A549 (cell line): ENCODE results near the gene GRID2.
A peak's percentile ranks its signal among the peaks of the same experiment; 100 is the strongest.

Experiments used
- BHLHE40 ChIP-seq: IDR thresholded peaks from 2 replicates; pipeline ENCODE4 v1.6.1; 2012; ENCODE audit warnings: low read depth, low read length, inconsistent platforms
- CBX2 ChIP-seq: fragments of 200-600 bp; sonication (generic); IDR thresholded peaks from 2 replicates; pipeline ENCODE4 v1.6.1; 2016; ENCODE audit warnings: low read depth, mild to moderate bottlenecking, borderline replicate concordance
- CEBPB ChIP-seq, 2 experiments: fragments of >200 bp in 1 of 2; sonication (Bioruptor Twin) in 1 of 2; formaldehyde crosslinking in 1 of 2; IDR thresholded peaks; 2 replicates each; pipeline ENCODE4 v1.6.1; 2012 to 2016
- EP300 ChIP-seq, 2 experiments: fragments of >200 bp; sonication (Bioruptor Twin); formaldehyde crosslinking; IDR thresholded peaks; 2 replicates in 1 of 2; 3 replicates in 1 of 2; pipeline ENCODE4 v1.6.1; 2016 to 2017
- GATA3 ChIP-seq: IDR thresholded peaks from 2 replicates; pipeline ENCODE4 v1.6.1; 2012; ENCODE audit warnings: borderline replicate concordance
- JUN ChIP-seq, 2 experiments: fragments of >200 bp; sonication (Bioruptor Twin); formaldehyde crosslinking; IDR thresholded peaks; 2 replicates in 1 of 2; 3 replicates in 1 of 2; pipeline ENCODE4 v1.6.1; 2016 to 2017
- NR3C1 ChIP-seq: fragments of >200 bp; sonication (Bioruptor Twin); formaldehyde crosslinking; IDR thresholded peaks from 3 replicates; pipeline ENCODE4 v1.6.1; 2017
- POLR2A ChIP-seq: IDR thresholded peaks from 2 replicates; pipeline ENCODE4 v1.6.1; 2012; ENCODE audit warnings: mild to moderate bottlenecking, low read length
- RCOR1 ChIP-seq: fragments of 150-350 bp; IDR thresholded peaks from 2 replicates; pipeline ENCODE4 v1.6.1; 2014; ENCODE audit warnings: antibody characterized with exemption, low read length, low read depth
- RFX5 ChIP-seq: fragments of 450-650 bp; IDR thresholded peaks from 2 replicates; pipeline ENCODE4 v1.7.1; 2014; ENCODE audit warnings: antibody characterized with exemption, mild to moderate bottlenecking, moderate library complexity
- SMC3 ChIP-seq: fragments of >200 bp; sonication (Bioruptor Twin); formaldehyde crosslinking; IDR thresholded peaks from 3 replicates; pipeline ENCODE4 v1.6.1; 2018; ENCODE audit warnings: inconsistent platforms
- TF ChIP-seq, protein P1 (sequence below): fragments of >200 bp; sonication (Bioruptor Twin); formaldehyde crosslinking; IDR thresholded peaks from 3 replicates; pipeline ENCODE4 v1.5.1; 2016

DNA sequence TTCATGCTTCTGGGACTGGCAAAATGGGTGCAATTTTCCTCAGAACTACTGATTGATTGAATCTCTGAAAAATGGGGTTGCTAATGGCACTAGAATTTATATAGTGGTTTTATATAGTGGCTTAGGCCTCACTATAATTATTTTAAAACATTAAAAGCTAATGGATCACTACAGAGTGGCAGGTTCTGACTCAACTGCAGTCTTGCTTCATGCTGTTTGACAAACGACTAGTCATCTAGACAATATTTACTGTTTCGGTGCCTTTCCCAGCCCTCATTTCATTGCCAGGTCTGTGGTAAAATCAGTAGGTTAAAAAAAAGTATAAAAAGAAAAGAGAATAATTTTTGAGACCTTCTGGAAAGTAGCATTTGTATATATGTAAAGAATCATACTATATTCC is 1172.0 kb downstream of the GRID2 start:
- peak in 1 of 2 experiments; percentile 19; a peak in 1 of 4 replicates for TF ChIP-seq CEBPB (IDR thresholded peaks at IDR 0.05)
- TF ChIP-seq RFX5: no peak
- TF ChIP-seq, protein P1, sequence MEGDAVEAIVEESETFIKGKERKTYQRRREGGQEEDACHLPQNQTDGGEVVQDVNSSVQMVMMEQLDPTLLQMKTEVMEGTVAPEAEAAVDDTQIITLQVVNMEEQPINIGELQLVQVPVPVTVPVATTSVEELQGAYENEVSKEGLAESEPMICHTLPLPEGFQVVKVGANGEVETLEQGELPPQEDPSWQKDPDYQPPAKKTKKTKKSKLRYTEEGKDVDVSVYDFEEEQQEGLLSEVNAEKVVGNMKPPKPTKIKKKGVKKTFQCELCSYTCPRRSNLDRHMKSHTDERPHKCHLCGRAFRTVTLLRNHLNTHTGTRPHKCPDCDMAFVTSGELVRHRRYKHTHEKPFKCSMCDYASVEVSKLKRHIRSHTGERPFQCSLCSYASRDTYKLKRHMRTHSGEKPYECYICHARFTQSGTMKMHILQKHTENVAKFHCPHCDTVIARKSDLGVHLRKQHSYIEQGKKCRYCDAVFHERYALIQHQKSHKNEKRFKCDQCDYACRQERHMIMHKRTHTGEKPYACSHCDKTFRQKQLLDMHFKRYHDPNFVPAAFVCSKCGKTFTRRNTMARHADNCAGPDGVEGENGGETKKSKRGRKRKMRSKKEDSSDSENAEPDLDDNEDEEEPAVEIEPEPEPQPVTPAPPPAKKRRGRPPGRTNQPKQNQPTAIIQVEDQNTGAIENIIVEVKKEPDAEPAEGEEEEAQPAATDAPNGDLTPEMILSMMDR: no peak
- TF ChIP-seq CBX2: no peak
- no peak for TF ChIP-seq RCOR1
- TF ChIP-seq GATA3: no peak
- TF ChIP-seq POLR2A: no peak
- TF ChIP-seq EP300 (IDR thresholded peaks at IDR 0.05): no peak
- TF ChIP-seq SMC3: no peak
- TF ChIP-seq NR3C1: no peak
- no peak for TF ChIP-seq BHLHE40
- no peak for TF ChIP-seq JUN (IDR thresholded peaks at IDR 0.05)
